ENCODE data around the gene BPI.

DNA sequence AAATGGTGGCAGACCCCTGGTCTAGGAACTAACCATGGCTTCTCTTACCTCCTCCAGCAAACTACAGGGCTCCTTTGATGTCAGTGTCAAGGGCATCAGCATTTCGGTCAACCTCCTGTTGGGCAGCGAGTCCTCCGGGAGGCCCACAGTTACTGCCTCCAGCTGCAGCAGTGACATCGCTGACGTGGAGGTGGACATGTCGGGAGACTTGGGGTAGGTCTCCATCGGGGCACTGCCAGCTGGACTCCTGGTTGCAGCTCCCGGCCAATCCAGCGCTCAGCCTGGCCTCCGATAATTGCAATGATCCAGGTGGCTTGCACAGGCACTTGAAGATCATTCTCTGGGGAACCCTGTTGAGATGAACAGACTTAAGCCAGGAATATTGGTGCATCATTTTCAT lies 50.3 kb downstream of the BPI start:
- TF ChIP-seq, protein P1, sequence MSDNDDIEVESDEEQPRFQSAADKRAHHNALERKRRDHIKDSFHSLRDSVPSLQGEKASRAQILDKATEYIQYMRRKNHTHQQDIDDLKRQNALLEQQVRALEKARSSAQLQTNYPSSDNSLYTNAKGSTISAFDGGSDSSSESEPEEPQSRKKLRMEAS (IDR thresholded peaks at IDR 0.05) = no peak
- TF ChIP-seq RAD21 (IDR thresholded peaks at IDR 0.05; ENCODE audit: low read depth) (no peak), NFIC (IDR thresholded peaks at IDR 0.05) (no peak), EGR1 (IDR thresholded peaks at IDR 0.05) (no peak), YY1 (IDR thresholded peaks at IDR 0.05; ENCODE audit: low read depth) (no peak), TEAD4 (IDR thresholded peaks at IDR 0.05) (no peak)
- TF ChIP-seq, protein P2, sequence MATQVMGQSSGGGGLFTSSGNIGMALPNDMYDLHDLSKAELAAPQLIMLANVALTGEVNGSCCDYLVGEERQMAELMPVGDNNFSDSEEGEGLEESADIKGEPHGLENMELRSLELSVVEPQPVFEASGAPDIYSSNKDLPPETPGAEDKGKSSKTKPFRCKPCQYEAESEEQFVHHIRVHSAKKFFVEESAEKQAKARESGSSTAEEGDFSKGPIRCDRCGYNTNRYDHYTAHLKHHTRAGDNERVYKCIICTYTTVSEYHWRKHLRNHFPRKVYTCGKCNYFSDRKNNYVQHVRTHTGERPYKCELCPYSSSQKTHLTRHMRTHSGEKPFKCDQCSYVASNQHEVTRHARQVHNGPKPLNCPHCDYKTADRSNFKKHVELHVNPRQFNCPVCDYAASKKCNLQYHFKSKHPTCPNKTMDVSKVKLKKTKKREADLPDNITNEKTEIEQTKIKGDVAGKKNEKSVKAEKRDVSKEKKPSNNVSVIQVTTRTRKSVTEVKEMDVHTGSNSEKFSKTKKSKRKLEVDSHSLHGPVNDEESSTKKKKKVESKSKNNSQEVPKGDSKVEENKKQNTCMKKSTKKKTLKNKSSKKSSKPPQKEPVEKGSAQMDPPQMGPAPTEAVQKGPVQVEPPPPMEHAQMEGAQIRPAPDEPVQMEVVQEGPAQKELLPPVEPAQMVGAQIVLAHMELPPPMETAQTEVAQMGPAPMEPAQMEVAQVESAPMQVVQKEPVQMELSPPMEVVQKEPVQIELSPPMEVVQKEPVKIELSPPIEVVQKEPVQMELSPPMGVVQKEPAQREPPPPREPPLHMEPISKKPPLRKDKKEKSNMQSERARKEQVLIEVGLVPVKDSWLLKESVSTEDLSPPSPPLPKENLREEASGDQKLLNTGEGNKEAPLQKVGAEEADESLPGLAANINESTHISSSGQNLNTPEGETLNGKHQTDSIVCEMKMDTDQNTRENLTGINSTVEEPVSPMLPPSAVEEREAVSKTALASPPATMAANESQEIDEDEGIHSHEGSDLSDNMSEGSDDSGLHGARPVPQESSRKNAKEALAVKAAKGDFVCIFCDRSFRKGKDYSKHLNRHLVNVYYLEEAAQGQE (IDR thresholded peaks at IDR 0.05; ENCODE audit: low read depth) = no peak

Measured in Ishikawa (cell line).